ENCODE results near the gene SPON1.

The SPON1 gene

GRCh38 chr11:14230407-14230806, 267.9 kb downstream of the SPON1 start:
- H3K9me3 ChIP-seq (ENCODE audit: control insufficient read depth, low read length) = no peaks in the 10 kb centered on the region
- no peak for DNase-seq (ENCODE audit: low read depth)
- H3K9ac ChIP-seq (ENCODE audit: low read length) = no peak overlapping the region
- no peaks in the 10 kb centered on the region for H3K27me3 ChIP-seq (replicated peaks; ENCODE audit: control insufficient read depth, insufficient read depth, low read length)
- no peaks in the 10 kb centered on the region for H3K36me3 ChIP-seq (ENCODE audit: control insufficient read depth, insufficient read depth, low read length, severe bottlenecking)
- H3K4me1 ChIP-seq (ENCODE audit: control insufficient read depth, insufficient read depth, low read length) = peaks cover 6% of the 10 kb centered on the region
- H3K4me3 ChIP-seq (ENCODE audit: low read length) = no peak overlapping the region

GRCh38 chr11:14232652-14233051, 270.1 kb downstream of the SPON1 start:
- H3K9ac ChIP-seq (ENCODE audit: low read length) = no peak overlapping the region
- H3K9me3 ChIP-seq (ENCODE audit: control insufficient read depth, low read length) = no peaks in the 10 kb centered on the region
- no peak for DNase-seq (ENCODE audit: low read depth)
- H3K4me3 ChIP-seq (ENCODE audit: low read length) = no peak overlapping the region
- no peaks in the 10 kb centered on the region for H3K27me3 ChIP-seq (replicated peaks; ENCODE audit: control insufficient read depth, insufficient read depth, low read length)
- H3K36me3 ChIP-seq (ENCODE audit: control insufficient read depth, insufficient read depth, low read length, severe bottlenecking) = no peaks in the 10 kb centered on the region
- peaks cover 6% of the 10 kb centered on the region for H3K4me1 ChIP-seq (ENCODE audit: control insufficient read depth, insufficient read depth, low read length)

- no peaks in the 10 kb centered on the region for H3K9me3 ChIP-seq (ENCODE audit: control insufficient read depth, low read length)
- DNase-seq (ENCODE audit: low read depth) = no peak
- no peaks in the 10 kb centered on the region for H3K36me3 ChIP-seq (ENCODE audit: control insufficient read depth, insufficient read depth, low read length, severe bottlenecking)
- H3K9ac ChIP-seq (ENCODE audit: low read length) = no peak overlapping the region
- peaks cover 6% of the 10 kb centered on the region for H3K4me1 ChIP-seq (ENCODE audit: control insufficient read depth, insufficient read depth, low read length)
- H3K4me3 ChIP-seq (ENCODE audit: low read length) = no peak overlapping the region
- H3K27me3 ChIP-seq (replicated peaks; ENCODE audit: control insufficient read depth, insufficient read depth, low read length) = no peaks in the 10 kb centered on the region
These were observed 271.9 kb downstream of the SPON1 start for GRCh38 chr11:14234446-14234845.

- peaks cover 6% of the 10 kb centered on the region for H3K4me1 ChIP-seq (ENCODE audit: control insufficient read depth, insufficient read depth, low read length)
- H3K36me3 ChIP-seq (ENCODE audit: control insufficient read depth, insufficient read depth, low read length, severe bottlenecking) = no peaks in the 10 kb centered on the region
- no peak overlapping the region for H3K4me3 ChIP-seq (ENCODE audit: low read length)
- no peaks in the 10 kb centered on the region for H3K9me3 ChIP-seq (ENCODE audit: control insufficient read depth, low read length)
- H3K9ac ChIP-seq (ENCODE audit: low read length) = no peak overlapping the region
- H3K27me3 ChIP-seq (replicated peaks; ENCODE audit: control insufficient read depth, insufficient read depth, low read length) = no peaks in the 10 kb centered on the region
- DNase-seq (ENCODE audit: low read depth) = no peak
These were observed 273.2 kb downstream of the SPON1 start for GRCh38 chr11:14235701-14236100.

- no peak overlapping the region for H3K9ac ChIP-seq (ENCODE audit: low read length)
- H3K9me3 ChIP-seq (ENCODE audit: control insufficient read depth, low read length) = no peaks in the 10 kb centered on the region
- H3K4me3 ChIP-seq (ENCODE audit: low read length) = no peak overlapping the region
- H3K27me3 ChIP-seq (replicated peaks; ENCODE audit: control insufficient read depth, insufficient read depth, low read length) = no peaks in the 10 kb centered on the region
- no peak for DNase-seq (ENCODE audit: low read depth)
- no peaks in the 10 kb centered on the region for H3K36me3 ChIP-seq (ENCODE audit: control insufficient read depth, insufficient read depth, low read length, severe bottlenecking)
- peaks cover 14% of the 10 kb centered on the region for H3K4me1 ChIP-seq (ENCODE audit: control insufficient read depth, insufficient read depth, low read length)
These were observed 275.0 kb downstream of the SPON1 start for GRCh38 chr11:14237444-14237961.

GRCh38 chr11:14240221-14240620, 277.7 kb downstream of the SPON1 start:
- no peak for DNase-seq (ENCODE audit: low read depth)
- no peaks in the 10 kb centered on the region for H3K9me3 ChIP-seq (ENCODE audit: control insufficient read depth, low read length)
- peaks cover 8% of the 10 kb centered on the region for H3K4me1 ChIP-seq (ENCODE audit: control insufficient read depth, insufficient read depth, low read length)
- H3K9ac ChIP-seq (ENCODE audit: low read length) = no peak overlapping the region
- H3K27me3 ChIP-seq (replicated peaks; ENCODE audit: control insufficient read depth, insufficient read depth, low read length) = no peaks in the 10 kb centered on the region
- peaks cover 6% of the 10 kb centered on the region for H3K36me3 ChIP-seq (ENCODE audit: control insufficient read depth, insufficient read depth, low read length, severe bottlenecking)
- no peak overlapping the region for H3K4me3 ChIP-seq (ENCODE audit: low read length)

- Histone ChIP-seq H3K4me3 (ENCODE audit: low read length) (no peak overlapping the region), H3K36me3 (ENCODE audit: control insufficient read depth, insufficient read depth, low read length, severe bottlenecking) (peaks cover 6% of the 10 kb centered on the region), H3K4me1 (ENCODE audit: control insufficient read depth, insufficient read depth, low read length) (peaks cover 8% of the 10 kb centered on the region), H3K27me3 (replicated peaks; ENCODE audit: control insufficient read depth, insufficient read depth, low read length) (no peaks in the 10 kb centered on the region), H3K9ac (ENCODE audit: low read length) (no peak overlapping the region), H3K9me3 (ENCODE audit: control insufficient read depth, low read length) (no peaks in the 10 kb centered on the region)
- no peak for DNase-seq (ENCODE audit: low read depth)
These were observed 278.4 kb downstream of the SPON1 start for GRCh38 chr11:14240951-14241350.

GRCh38 chr11:14242187-14242586, 279.7 kb downstream of the SPON1 start:
- H3K4me1 ChIP-seq (ENCODE audit: control insufficient read depth, insufficient read depth, low read length) = peaks cover 8% of the 10 kb centered on the region
- no peak overlapping the region for H3K9ac ChIP-seq (ENCODE audit: low read length)
- H3K9me3 ChIP-seq (ENCODE audit: control insufficient read depth, low read length) = no peaks in the 10 kb centered on the region
- no peaks in the 10 kb centered on the region for H3K27me3 ChIP-seq (replicated peaks; ENCODE audit: control insufficient read depth, insufficient read depth, low read length)
- H3K4me3 ChIP-seq (ENCODE audit: low read length) = no peak overlapping the region
- no peak for DNase-seq (ENCODE audit: low read depth)
- peaks cover 6% of the 10 kb centered on the region for H3K36me3 ChIP-seq (ENCODE audit: control insufficient read depth, insufficient read depth, low read length, severe bottlenecking)

- Histone ChIP-seq H3K9ac (ENCODE audit: low read length) (no peak overlapping the region), H3K4me1 (ENCODE audit: control insufficient read depth, insufficient read depth, low read length) (peaks cover 8% of the 10 kb centered on the region), H3K4me3 (ENCODE audit: low read length) (no peak overlapping the region), H3K9me3 (ENCODE audit: control insufficient read depth, low read length) (no peaks in the 10 kb centered on the region), H3K36me3 (ENCODE audit: control insufficient read depth, insufficient read depth, low read length, severe bottlenecking) (peaks cover 6% of the 10 kb centered on the region), H3K27me3 (replicated peaks; ENCODE audit: control insufficient read depth, insufficient read depth, low read length) (no peaks in the 10 kb centered on the region)
- no peak for DNase-seq (ENCODE audit: low read depth)
These were observed 280.2 kb downstream of the SPON1 start for GRCh38 chr11:14242733-14243132.

GRCh38 chr11:14244926-14245325, 282.4 kb downstream of the SPON1 start:
- Histone ChIP-seq H3K9ac (ENCODE audit: low read length) (no peak overlapping the region), H3K4me3 (ENCODE audit: low read length) (no peak overlapping the region), H3K36me3 (ENCODE audit: control insufficient read depth, insufficient read depth, low read length, severe bottlenecking) (peaks cover 6% of the 10 kb centered on the region), H3K27me3 (replicated peaks; ENCODE audit: control insufficient read depth, insufficient read depth, low read length) (no peaks in the 10 kb centered on the region), H3K9me3 (ENCODE audit: control insufficient read depth, low read length) (no peaks in the 10 kb centered on the region), H3K4me1 (ENCODE audit: control insufficient read depth, insufficient read depth, low read length) (peaks cover 16% of the 10 kb centered on the region)
- no peak for DNase-seq (ENCODE audit: low read depth)

- peaks cover 16% of the 10 kb centered on the region for H3K4me1 ChIP-seq (ENCODE audit: control insufficient read depth, insufficient read depth, low read length)
- H3K9me3 ChIP-seq (ENCODE audit: control insufficient read depth, low read length) = no peaks in the 10 kb centered on the region
- no peak overlapping the region for H3K4me3 ChIP-seq (ENCODE audit: low read length)
- H3K9ac ChIP-seq (ENCODE audit: low read length) = no peak overlapping the region
- H3K36me3 ChIP-seq (ENCODE audit: control insufficient read depth, insufficient read depth, low read length, severe bottlenecking) = peaks cover 6% of the 10 kb centered on the region
- H3K27me3 ChIP-seq (replicated peaks; ENCODE audit: control insufficient read depth, insufficient read depth, low read length) = no peaks in the 10 kb centered on the region
- no peak for DNase-seq (ENCODE audit: low read depth)
These were observed 282.9 kb downstream of the SPON1 start for GRCh38 chr11:14245444-14245843.

GRCh38 chr11:14248580-14248981, 286.1 kb downstream of the SPON1 start:
- no peak for DNase-seq (ENCODE audit: low read depth)
- Histone ChIP-seq H3K4me3 (ENCODE audit: low read length) (no peak overlapping the region), H3K27me3 (replicated peaks; ENCODE audit: control insufficient read depth, insufficient read depth, low read length) (no peaks in the 10 kb centered on the region), H3K36me3 (ENCODE audit: control insufficient read depth, insufficient read depth, low read length, severe bottlenecking) (peaks cover 6% of the 10 kb centered on the region), H3K9me3 (ENCODE audit: control insufficient read depth, low read length) (no peaks in the 10 kb centered on the region), H3K9ac (ENCODE audit: low read length) (no peak overlapping the region), H3K4me1 (ENCODE audit: control insufficient read depth, insufficient read depth, low read length) (peaks cover 10% of the 10 kb centered on the region)
